ENCODE results near the gene NR3C1.

- TF ChIP-seq CTCF (IDR thresholded peaks at IDR 0.05) (no peak), POLR2A (IDR thresholded peaks at IDR 0.05) (no peak)
These were observed 23.9 kb downstream of the NR3C1 start for GRCh38 chr5:143379606-143380005.
